Activated T-cell treated with anti-CD3 and anti-CD28 coated beads for 1 hour (primary cell): Measurements from ENCODE around the gene SEC31B.

ENCODE experiments used
- DNase-seq: peaks from one replicate; pipeline ENCODE4 v3.0.0-alpha.2; 2020; ENCODE audit warnings: low read depth

The SEC31B gene

DNA sequence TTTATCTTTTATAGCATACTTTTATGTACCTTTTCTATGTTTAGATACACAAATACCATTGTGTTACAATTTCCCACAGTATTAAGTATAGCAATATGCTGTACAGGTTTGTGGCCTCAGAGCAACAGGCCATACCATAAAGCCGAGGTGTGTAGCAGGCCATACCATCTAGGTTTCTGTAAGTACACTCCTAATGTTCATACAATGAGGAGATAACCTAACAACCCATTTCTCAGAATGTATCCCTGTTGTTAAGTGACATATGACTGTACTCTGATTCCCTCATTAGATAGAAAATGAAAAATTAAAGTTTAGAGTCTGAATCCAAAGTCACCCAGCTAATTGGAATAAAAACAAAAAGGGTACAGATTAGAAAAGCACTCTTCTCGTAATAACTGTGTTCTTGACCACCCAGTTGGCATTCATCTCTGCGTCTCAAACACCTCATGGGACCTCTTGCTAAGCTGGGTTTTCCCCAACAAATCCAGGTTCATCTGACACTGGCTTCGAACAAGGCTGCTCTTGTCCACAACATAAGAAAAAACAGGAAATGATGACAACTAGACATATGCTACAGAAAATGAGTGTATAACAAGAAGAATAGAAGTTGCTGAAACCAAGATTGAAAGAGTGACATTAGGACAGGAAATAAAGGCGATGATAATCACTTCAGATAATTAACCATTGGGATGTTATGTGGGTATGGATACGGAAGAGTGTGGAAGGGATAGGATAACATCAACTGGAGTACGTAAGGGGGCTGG lies 8.6 kb upstream of the SEC31B start:
- no peak for DNase-seq

DNA sequence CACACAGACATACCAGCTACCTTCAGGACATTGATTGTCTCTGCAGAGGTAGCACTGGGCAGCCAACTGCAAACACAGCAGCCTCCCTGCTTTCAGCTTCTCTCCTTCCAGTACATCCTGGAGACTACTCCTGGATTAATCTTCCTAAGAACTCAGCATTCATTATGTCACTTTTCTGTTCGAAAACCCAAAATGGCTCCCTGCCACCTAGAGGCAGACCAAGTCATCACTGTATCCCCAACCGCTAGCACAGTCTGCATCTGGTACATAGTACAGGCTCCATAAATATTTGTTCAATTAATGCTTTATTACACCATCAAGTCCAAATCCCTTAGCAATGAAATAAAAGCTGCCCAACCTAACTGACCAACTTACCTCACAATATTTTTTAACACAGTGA lies 5.0 kb upstream of the SEC31B start:
- no peak for DNase-seq

DNA sequence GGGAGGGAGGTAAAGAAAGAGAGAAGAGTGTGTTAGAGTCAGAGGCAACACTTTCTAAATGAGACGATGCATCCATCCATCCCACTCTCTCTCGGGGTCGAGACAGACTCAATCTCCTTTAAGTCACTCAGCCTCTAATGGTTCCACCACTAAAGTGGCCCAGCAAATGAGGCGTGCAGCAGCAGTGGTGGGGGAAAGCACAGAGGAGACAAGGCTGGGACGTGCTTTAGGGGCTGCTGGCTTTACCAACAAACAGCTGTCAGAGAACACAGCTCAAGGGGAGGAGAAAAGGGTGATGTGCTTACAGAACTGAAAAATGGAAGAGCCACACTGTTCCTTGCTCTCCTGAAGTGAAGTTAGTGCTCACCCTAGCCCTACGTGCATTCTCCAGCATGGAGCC lies 4.5 kb upstream of the SEC31B start:
- DNase-seq, result no peak

DNA sequence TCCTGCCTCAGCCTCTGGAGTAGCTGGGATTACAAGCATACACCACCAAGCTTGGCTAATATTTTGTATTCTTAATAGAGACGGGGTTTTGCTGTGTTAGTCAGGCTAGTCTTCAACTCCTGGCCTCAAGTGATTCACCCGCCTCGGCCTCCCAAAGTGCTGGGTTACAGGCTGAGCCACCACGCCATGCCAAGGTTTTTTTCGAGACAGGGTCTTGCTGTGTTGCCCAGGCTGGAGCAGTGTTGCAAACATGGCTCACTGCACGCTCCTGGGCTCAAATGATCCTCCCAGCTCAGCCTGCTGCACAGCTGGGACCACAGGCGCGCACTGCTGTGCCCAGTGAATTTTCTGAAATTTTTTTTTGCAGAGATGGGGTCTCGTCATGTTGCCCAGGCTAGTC lies 3.3 kb upstream of the SEC31B start:
- DNase-seq, result no peak

DNA sequence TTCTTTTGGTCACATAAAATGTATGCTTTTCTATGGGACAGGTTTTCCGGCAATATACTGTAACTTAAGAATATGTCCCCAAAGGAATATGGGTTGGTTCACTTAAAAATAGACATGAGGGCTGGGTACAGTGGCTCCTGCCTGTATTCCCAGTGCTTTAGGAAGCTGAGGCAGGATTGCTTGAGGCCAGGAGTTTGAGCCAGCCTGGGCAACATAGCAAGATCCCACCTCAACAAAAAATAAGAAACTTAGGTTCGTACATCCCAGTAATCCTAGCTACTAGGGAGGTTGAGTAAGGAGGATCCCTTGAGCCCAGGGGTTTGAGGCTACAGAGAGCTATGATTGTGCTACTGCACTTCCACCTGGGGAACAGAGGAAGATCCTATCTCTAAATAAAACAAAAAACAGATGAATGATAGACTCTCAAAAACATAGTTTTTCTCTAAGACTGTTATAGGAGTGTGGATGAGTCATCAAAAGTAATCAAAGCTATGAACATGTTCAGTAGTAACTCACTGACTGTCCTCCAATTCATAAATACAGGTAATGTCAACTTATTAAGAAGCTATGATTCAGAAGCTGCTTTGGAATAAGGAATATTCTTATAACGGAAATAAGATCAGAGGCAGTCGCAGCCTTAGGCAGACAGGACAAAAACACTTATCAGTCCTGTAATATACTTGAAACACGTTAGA lies 2.6 kb upstream of the SEC31B start:
- no peak for DNase-seq

DNA sequence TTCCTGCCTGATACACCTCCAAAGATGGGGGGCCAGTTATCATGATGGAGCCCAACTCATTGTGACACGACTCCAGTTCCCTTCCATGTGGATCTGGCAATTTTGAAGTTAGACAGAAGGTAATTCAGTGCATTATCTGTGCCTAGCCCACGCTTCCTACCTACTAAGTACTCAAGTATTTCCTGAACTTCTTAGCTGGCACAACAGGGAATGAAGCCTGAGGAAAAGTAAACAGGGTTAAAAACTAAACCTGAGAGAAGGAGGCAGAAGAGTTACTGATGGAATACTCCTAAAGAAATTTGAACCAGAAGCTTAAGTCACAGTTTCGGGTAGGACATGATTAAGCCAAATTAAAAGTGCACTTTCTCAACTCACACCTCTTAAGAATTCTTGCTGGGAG lies 1.1 kb upstream of the SEC31B start:
- DNase-seq, result no peak

DNA sequence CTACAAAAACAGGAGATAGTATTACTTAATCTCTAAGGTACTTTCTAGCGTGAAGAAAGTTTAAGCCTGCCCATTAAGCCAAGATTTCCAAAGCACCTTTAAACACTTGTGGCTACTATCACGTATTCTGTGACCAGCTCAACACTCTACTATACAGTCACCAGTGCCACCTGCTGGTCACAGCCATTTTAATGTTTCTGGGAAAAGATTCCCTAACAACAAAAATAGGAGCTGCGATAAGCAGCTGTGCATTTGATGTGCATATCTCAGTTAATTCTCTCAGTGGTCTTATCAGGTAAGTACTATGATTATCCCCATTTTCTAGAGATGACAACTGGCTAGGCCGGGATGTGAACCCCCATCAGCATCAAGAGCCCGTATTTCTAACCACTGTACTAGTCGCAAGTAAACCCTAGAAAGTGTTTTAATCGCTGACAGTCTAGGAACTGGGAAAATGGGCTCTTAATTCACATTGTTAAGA lies 860 bp downstream of the SEC31B start:
- DNase-seq, result peak; percentile 53

DNA sequence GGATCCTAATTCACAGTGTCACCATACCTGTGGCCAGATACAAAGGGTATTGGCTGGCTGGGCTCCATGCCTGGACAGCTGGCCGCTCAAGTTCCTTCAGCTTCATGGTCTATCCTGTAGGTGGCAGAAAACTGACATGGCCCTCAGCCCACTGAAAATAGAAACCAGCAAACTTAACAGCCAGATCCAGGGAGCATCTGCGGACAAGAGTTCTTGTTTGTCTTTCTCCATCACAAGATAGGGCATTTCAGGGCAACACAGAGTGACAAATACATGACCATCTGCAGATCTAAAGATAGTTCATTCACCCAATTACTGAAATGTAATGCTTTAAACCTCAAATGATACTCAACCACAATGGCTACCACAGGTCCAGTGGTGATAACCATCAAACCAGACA lies 2.8 kb downstream of the SEC31B start:
- DNase-seq, result no peak

DNA sequence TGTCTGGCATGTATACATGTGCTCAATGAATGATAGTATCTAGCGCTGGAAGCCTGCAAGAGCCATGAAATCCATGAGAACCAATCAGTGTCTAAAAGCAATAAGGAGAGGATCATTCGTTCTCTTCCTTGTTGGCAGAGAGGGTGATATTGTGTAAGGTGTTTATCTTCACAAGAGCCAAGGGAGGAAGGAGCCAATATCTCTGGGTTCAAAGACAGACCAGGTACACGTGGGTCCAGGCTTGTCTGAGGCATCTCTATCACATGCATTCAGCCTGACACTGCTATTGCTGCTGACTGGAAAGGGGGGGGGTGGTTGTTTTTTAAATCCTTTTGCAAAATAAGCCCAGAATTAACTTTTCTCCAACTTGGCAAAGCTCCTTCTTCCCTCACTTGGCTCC lies 4.0 kb downstream of the SEC31B start:
- DNase-seq, result no peak

DNA sequence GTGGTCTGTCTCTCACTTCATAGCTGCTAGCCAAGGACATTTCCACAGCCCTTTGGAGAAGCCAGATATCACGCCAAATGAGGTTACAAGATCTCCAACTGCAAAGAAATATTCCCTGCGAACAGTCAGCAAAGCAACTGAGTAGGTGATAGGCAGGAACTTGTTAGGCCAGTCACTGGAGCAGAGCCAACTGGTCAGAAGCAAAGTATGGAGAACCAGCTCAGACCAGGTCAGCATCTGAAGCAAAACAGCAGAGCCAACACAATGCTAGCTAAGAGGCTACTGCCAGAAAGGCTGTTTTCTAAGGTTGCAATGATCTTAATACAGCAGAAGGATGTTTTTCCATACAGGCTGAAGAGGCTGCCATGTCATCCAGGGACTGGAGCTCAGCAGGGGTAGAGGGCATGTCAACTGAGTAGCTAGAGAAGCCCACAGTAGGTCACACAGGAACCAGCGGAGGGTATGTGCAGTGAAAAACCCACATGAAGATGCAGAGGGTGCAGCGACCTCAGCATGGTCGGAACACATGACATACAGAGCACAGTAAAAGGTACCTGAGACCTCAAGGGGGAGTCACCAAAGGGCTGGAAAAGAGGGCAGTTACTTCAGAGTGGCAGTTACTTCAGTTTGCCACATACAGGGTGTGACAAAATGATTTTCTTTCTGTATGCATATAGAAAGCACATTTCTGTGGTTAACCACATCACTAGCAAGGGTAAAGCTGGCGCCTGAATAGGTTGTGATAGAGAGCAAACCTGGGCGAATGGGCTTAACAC lies 8.9 kb downstream of the SEC31B start:
- DNase-seq, result peak; percentile 39

DNA sequence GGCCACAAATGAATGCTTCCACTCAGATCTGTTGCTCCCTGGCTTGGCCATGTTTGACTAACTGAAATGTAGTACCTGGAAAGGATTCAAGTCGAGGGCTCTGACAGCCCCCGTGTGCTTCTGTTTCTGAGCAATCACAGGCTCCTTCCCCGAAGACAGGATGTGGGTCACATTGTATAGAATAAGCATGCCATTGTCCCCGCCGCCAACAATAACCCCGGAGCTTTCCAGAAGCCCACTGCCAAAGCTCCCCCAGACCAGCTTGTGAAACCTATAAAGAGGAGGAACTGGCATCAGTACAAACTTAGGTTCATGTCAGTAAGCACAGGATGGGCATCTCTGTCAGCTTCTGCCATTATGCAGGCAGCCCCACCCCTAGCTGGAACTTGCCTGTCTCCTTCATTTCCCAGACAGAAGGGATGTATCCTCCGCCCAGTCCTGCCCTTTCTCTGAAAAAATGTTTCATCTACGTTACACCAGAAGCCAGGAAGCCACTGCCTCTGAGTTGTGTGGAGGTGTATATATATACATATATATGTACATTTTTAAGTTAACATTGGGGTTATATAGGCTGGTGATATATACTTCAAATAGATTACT lies 10.3 kb downstream of the SEC31B start:
- DNase-seq, result no peak

DNA sequence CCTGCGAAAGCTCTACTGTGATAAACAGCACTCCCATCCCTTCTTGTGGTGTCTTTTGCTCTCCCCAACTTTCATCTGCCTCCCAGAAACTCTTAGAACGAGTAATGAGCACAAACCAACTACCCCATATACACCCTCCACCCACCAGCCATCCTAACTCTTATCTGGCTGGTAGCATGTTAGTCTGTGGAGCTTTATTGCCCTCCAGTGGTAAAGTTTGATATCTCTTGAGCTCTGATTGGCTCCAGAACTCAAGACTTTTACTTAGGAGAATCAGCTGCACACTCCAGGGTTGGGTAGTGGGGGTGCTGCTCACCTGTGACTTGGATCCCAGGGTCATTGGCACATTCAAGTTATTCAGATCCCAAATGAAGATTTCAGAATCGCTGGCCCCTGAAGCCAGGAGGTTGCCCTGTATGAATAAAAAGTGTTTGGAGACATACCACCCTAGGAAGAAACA lies 10.9 kb downstream of the SEC31B start:
- DNase-seq, result no peak

DNA sequence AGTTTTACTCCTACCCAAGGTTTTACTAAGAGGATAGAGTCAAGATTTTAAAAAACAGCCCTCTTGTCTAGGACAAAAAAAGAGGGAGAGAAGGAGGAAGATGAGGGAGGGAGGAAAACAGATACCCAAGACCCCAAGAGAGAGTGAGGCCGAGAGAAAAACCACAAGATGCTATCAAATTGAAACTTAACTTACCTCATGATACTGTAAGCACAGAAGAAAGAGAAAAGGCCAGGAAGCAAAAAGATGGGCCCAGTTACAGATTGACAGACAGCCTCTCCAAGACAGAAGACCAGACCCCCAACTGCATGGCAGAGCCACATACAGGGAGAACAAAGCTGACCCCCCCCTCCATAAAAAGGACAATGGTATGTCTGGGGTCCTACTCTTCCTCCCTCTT lies 11.4 kb downstream of the SEC31B start:
- DNase-seq, result no peak

DNA sequence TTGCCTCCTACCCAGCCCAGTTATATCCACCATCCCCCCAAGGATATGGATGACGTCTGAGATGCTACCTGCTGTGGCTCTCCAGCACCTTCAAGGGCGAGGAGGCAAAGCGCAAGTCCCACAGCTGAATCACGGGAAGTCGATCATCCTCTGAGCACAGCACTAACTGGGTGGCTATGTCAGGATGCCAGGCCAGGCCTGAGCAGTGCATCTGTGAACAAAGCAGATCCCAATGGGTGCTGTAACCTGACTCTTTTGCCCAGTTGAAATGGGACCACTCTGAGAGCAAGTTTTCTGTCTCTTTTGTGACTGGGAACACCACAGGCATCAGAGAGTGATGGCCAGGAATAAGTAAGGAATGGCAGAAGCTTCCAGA lies 12.3 kb downstream of the SEC31B start:
- DNase-seq, result no peak

DNA sequence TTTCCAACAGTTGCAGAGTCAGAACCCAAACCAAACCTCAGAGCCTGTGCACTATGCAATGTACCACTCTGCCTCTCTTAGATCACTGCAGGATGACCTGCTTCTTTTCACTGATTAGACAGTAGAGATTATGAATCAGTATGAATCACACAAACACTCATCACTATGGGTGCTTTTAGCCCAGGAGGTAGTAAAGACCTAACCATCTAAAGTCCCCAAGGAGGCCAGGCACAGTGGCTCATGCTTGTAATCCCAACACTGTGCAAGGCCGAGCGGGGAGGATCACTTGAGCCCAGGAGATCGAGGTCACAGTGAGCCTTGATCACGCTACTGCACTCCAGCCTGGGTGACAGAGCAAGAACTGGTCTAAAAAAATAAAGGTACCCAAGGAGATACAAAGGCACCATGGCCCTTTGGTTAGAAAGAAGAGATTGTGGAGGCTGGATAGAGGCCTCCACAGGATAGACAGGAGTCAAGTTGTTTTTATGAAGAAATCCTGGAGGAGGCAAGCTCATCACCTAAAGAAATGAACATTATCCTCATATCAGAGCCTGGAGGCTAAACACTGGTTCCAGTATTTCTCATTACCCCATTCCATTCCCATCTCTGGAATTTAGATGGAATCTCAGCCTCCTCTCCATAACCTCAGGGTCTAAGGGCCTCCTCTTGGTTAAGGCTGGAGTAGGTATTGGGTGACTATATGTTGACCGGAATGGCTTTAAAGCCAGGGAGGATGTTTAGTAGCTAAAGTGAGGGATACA lies 12.9 kb downstream of the SEC31B start:
- DNase-seq, result no peak

DNA sequence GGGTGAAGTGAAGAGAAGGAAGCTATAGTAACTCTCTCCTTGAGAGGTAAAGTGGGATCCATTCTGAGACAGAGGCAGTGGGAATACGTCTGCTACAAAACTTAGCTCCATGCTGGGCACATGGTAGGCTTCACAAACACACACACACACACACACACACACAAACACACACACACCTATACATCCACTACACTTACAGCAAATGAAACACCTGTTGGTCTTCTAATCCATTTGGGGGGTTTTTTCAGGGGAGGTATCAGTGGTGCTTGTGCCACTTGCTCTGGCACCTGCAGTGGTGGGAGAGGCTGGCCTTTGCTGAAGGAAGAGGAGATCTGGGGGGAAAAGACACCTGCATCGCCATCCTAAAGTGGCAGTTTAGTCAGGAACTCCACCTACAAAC lies 14.5 kb downstream of the SEC31B start:
- DNase-seq, result no peak

DNA sequence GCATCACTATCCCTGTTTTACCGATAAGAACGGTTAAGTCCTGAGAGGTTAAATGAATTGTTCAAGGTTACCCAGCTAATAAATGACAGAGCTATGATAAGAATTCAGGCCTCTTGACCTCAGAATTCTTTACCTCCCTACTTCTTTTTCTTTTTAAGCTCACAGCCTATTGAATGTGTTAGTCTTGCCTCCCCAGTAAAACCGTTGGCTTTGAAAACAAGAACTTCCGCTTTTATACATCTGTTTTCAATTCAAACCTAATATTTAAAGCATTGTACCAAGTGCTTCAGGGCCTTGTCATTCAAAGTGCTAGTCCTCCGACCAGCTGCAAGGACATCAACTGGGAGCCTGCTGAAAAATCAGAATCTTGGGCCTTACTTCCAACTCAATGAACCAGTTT lies 15.6 kb downstream of the SEC31B start:
- no peak for DNase-seq

DNA sequence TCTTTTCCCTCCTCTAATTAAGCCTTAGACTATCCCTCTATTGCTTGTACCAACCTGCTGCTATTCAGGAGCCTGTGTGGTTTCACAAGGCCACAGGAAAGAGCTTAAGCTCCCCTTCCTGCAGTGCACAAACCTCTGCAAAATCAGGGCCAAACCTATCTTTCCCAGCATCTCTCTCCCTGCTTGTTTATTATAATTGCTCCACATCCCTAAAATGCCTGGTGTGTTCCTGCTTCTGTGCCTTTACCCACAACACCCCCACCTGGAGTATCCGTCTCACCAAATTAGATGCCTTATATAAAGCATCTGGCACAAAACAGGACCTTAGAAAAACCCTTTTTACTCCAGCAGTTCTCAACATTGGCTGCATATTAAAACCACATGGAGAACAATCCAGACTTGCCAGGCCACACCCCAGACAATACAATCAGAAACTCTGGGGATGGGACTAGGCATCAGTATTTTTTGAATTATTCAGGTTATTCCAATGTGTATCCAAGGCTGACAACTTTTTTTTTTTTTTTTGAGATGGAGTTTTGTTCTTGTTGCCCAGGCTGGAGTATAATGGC lies 16.7 kb downstream of the SEC31B start:
- DNase-seq, result no peak

DNA sequence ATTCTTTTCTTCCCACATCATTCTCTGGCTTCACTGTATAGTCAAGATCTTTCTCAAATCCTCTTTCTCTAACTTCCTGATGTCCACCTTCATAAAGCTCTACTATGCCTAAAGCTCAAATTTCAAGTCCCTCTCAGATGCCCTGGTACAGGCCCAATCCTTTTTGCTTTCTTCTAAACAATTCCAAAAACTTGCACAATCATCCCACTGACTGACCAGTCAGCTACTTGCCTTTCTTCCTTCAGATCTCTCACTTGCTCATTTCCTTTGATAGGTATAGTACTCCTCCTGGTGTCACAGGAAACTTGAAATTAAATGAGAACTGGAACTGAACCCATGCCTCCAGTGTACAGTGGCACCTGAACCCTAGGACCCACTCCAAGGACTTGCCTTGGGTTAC lies 18.2 kb downstream of the SEC31B start:
- no peak for DNase-seq

DNA sequence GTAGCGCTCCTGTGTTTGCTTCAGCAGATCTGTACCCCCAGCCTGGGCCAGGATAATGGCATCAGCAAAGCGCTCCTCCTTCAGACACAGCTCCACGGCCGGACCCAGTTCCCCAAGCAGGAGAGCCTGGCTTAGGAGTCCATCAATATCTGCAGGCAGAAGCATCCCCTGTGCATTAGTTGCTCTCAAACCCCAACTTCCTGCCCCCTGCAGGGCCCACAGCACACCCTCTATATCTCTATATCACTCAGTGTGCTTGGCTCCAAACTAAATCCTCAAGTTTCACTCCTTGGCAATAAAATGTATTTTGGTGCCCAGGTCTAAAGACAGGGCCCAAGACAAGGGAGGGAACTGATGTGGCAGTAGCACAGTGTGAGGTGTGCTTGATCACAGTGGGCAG lies 21.6 kb downstream of the SEC31B start:
- DNase-seq, result no peak

DNA sequence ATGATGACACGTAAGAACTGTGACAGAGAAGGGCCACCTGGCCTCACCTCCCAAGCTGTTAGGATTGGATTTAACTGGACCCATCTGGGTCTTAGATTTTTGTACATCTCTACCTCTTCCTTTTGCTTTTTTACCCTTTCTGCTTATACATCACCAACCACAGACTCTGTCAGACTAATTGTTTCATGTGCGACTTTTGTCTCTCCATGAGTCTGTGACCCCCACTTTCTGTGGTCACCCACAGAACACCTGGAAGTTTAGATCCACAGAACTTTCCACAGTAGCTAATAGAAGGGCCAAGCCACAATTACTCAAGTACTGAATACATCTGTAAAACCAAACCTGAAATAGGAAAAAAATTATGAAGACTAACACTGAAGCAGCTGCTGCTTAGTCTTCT lies 23.1 kb downstream of the SEC31B start:
- DNase-seq, result no peak
